GM19463 (cell line): Measurements from ENCODE around the gene GLRX.
"Not testable (repeated sequence)": the region's sequence is repeated elsewhere in the genome, so short reads cannot be mapped to it uniquely, and the experiment has no call there.

Experiments
- ATAC-seq: cut with Tn5 transposase; IDR thresholded peaks from one replicate; pipeline ENCODE4 v1.9.1; 2021; ENCODE audit warnings: mild to moderate bottlenecking, moderate library complexity; ENCODE audit not compliant: unreplicated experiment

The GLRX gene

GRCh38 chr5:95830226-95830625, 7.7 kb upstream of the GLRX start:
- no peak for ATAC-seq

DNA sequence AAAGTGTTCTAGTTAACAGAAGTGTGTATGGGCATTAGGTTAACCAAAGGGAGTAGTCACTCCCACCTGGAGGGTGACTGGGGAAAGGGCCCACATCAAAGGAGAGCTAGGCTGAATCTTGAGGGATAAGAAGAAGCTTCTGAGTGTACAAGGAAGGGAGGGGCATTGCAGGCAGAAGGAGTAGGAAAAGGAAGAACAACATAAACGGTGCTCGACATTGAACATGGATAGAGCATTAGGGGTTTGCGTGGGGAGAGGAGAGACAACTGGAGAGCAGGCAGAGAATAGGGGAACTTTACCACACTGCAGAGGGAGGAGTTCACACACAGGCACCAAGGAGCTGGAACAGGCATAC, 5.3 kb upstream of the GLRX start:
- no peak for ATAC-seq

- ATAC-seq, result no peak
These were observed 4.7 kb upstream of the GLRX start for GRCh38 chr5:95826949-95827891.

- no peak for ATAC-seq
These were observed 3.0 kb upstream of the GLRX start for GRCh38 chr5:95825495-95825894.

GRCh38 chr5:95824747-95825146, 2.2 kb upstream of the GLRX start:
- ATAC-seq, result no peak

DNA sequence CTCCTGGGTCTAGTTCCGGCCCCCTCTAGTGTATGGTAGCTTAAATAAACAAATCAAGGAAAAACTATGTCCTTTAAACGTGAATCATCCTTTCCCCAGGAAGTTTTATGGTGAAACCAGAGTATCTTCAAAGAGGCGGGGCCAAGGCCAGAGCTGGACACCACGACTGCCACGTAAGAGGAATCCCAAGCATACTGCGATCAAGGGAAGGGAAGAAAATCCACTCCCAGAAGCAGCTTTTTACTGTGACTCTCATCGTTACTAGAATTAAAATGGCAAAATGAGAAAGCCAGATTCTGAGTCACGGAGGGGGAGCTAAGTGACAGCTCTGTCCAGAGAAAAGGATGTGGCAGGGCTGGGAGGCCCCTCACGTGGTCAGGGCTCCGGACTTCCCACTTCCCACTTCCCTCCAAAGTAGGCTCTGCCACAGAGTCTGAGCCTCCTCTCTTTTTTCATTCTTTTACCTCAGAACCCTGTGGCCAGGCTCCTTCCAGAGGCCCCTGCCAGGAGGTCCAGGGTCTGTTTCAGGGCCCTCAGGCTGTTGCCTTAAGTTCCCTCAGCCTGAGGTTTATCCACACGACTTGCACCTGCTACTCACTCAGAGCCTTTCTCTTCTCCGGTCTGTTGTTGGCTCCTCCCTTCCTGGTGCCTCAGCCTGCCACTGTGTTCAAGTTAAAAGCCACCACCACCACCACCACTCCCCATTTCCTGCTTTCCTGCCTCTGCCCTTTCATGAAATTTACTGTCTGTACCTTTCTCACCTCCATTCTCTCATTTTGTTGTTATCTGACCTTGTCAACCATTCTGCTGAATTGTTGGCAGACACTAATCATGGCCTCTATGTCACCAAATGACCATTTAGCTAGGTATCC, 1.4 kb upstream of the GLRX start:
- ATAC-seq, result peak; percentile 39

- ATAC-seq, result no peak
These were observed 752 bp upstream of the GLRX start for GRCh38 chr5:95823218-95823737.

DNA sequence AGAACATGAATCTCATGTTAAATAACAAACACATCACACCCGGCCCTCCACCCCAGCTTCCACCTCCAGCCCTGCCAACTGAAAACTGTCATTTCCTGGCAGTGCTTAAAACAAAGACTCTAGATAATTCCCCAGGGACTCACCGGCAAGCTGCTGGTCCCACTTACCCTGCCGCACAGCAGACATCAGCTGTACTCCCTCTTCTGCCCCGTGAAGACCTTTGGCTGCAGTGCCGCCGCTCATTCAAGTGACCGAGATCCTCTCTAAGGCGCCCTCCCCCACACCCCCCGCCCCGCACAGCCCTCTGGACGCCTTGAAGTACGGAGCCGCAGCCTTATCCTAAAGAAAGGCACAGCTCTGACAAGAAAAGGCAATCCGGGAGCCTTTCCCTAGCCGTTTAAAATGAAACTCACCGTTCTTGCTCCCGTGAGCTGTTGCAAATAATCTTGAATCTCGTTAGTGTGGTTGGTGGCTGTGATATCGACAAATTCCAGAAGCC, 434 bp downstream of the GLRX start:
- peak; percentile 38 for ATAC-seq

GRCh38 chr5:95821110-95822021, 1.2 kb downstream of the GLRX start:
- ATAC-seq, result peak; percentile 13

DNA sequence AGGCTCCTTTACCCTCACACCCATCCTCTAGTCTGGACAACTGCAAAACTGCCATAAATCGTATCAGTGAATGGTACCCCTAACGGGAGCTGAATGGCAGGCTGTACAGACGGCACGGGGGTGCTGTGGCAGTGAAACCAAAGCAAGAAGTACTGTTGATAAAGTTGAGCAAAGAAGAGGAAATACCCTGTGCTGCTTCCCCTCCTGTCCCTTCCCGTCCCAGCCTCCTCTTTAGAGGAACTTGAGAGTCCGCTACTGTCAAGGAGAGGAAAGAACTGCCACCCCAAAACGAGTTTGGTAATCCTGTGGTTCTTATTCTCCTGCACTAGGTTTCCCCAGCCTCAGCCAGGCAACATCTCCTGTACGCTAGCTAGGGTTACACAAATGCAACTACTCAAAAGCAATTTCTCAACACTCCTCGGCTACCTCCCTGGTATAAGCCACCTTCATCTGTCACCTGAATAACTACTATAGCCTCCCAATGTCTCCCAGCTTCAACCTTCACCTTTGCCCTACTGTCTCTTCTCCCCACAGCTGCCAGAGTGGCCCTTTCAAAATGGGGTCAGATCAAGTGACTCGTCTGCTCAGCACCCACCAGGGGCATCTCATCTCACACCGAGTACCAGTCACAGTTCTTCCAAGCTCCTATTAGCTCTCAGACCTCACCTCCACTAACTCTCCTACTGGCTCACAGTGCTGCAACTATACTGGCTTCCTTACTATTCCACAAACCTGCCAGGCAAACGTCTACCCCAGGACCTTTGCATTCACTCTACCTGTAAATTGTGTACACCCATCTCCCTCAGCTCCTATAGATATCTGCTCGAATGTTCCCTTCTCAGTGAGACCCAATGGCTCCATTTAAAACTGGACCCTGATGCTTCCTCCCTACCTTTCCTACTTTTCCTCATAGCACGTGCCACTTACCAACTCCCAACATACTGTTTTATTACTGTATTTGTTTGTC, 4.1 kb downstream of the GLRX start:
- ATAC-seq, result no peak

DNA sequence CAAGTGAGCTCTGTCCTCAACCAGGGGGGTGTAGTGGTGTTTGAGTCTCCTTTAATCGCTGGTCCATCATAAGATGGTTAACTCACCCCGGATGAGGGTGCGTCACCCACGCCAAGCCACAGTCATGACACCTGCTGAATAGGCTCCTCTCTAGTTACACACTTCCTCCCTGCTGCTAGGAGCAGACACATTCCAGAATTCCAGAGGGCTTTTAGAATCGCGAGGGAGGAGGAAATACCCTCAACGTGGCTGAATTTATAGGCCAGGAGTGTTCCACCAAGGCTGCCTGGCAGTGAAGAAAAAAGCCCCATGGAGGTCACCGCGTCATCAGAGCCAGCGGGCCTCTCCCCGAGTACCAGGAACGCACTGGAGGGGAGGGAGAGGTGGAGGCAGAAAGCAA, 5.1 kb downstream of the GLRX start:
- no peak for ATAC-seq

GRCh38 chr5:95816776-95817175, 5.8 kb downstream of the GLRX start:
- no peak for ATAC-seq

GRCh38 chr5:95816341-95816740, 6.2 kb downstream of the GLRX start:
- no peak for ATAC-seq

DNA sequence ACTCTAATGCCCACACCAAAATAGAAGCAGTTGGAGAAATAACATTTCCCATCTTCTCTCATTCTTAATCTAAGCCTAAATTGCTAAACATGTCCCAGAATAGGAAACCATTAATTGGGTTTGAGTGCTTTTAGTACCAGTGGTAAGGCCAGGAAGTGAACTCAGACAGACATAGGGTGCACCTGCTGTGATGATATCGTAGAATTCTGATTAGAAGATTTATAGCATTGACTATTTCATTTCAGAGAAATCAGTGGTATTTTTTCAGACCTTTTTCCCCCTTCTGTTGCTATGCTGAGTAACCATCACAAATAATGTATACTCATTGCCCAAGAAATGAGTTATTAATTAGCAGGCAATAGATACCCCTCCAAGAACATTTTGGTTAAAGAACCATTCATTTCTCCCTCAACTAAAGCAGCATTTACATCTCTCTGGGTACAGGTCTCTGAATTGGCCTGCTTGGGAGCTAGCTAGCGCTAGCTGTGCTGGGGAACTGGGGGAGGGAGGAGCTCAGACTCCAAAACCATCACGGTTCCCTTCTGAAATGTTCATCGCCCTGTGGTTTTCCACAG, 7.3 kb downstream of the GLRX start:
- no peak for ATAC-seq

DNA sequence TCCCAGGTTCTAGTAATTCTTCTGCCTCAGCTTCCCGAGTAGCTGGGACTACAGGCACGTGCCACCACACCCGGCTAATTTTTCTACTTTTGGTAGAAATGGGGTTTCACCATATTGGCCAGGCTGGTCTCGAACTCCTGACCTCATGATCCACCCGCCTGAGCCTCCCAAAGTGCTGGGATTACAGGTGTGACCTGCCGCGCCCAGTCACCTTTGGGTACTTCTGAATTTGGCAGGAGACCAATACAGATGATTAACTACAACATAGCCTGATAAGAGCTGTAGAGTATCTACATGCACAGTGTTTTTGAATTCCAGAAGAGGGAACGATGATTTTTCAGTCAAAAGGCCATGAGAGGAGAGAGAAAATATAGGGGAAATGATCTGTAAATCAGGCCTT, 9.5 kb downstream of the GLRX start:
- not testable (repeated sequence) for ATAC-seq

- ATAC-seq, result no peak
These were observed 10.5 kb downstream of the GLRX start for GRCh38 chr5:95812074-95812471.

GRCh38 chr5:95811461-95812073, 11.0 kb downstream of the GLRX start:
- not testable (repeated sequence) for ATAC-seq

- not testable (repeated sequence) for ATAC-seq
These were observed 11.5 kb downstream of the GLRX start for GRCh38 chr5:95811126-95811423.
